GM18858 (cell line): Measurements from ENCODE around the gene SSTR4.
"Not testable (repeated sequence)": the region's sequence is repeated elsewhere in the genome, so short reads cannot be mapped to it uniquely, and the experiment has no call there.

ENCODE experiments used
- ATAC-seq: cut with Tn5 transposase; IDR thresholded peaks from one replicate; pipeline ENCODE4 v1.9.1; 2021; ENCODE audit not compliant: unreplicated experiment

SSTR4 gene

GRCh38 chr20:23018432-23018831 lies 16.7 kb upstream of the SSTR4 start:
- ATAC-seq = no peak

GRCh38 chr20:23018941-23019340 lies 16.2 kb upstream of the SSTR4 start:
- ATAC-seq = no peak

DNA sequence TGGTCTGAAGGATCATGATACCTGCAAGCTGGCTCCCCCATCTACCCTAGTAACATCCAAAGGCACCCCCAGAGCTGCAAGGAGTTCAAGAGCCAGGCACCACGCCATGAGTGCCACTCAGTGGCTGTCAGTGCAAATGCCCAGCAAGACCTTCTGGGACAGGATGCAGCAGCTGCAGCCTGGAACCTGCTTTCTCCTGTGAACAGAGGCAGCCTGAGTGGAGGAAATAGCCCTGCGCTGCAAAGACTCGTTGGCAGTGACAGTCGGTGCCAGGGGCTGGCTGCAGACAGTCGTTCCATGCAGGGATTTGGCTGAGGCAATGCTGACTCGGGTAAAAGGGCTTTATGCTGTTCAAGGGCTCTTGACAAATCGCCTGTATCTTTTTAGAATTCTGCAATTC lies 15.7 kb upstream of the SSTR4 start:
- ATAC-seq = no peak

GRCh38 chr20:23020230-23021018 lies 14.7 kb upstream of the SSTR4 start:
- ATAC-seq = no peak

GRCh38 chr20:23021541-23021940 lies 13.6 kb upstream of the SSTR4 start:
- ATAC-seq = no peak

DNA sequence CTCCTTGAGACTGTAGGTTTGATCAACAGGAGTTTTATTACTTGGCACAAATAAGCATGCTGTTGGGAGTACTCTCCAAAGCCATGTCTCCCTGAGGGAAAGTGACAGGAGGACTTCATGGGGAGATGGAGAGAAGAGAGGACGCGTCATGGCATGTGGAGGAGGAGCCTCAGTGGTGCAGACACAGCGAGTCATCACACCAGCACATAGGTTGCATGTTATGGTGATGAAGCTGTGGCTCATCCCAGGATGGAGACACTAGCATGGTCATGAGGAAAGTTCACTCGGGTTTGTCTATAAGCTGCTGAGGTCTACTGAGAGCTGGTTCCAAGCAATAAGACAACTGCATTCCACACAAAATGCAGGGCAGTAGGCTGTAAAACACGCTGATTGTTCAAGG lies 13.2 kb upstream of the SSTR4 start:
- no peak for ATAC-seq

DNA sequence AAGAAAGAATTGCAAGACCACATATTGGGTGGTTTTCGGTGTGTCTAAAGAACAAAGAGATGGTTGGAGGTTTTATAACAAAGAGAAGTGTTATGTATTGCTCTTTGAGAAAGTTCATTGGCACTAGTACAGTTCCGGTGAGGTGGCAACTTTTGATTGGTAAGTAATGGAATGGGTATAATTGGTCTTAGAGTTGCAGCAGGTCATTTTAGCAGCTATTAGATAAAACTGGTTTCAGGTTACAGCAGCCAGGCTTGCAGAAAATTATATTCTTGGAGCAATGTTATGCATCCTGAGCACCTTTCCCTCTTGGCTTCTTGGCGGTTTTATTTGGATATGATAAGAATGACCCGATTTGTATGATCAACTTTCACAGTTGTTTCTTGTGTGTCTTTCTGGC lies 12.3 kb upstream of the SSTR4 start:
- ATAC-seq = no peak

DNA sequence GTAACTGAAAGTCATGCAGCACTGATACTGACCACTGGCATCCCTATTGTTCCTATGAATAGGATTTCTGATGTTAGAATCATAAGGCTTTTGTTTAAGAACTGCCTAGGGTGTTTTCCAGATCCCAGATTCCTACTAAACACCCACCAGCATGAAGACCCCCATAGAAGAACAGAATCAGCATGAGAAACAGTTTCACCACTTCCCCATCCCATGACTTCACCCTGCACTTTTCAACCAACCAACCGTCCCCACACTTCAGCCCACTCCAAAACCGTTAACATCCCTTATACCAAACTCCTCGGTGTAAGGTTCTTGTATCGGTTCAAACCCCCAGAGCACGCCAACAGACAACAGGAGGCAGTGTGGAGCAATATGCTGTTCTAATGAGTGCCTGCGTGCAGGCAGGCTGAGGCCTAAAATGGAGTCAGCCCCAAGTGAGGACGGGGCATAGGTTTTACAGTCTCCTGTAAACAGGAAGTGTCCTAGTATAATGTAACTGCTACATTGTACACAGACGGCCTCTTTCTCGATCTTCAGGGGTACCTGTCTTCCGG lies 11.4 kb upstream of the SSTR4 start:
- no peak for ATAC-seq

DNA sequence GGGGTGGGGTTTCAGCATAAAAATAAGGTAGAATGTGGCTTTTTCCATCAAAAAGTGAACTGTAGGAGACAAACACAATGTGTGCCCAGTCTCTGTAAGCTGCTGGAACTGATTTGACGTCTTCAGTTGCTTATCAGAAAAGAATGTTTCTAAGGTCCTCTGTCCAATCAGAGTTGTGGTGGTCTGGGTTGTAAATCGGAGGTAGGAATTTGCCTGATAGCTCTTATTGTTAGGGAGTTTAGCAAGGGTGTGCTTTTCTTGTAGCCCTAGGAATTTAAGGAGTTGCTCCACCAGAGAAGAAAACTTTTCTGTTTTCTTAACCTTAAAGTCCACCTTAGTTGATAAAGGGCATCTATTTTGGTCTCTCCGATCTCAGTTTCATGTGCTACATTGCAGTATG lies 10.4 kb upstream of the SSTR4 start:
- ATAC-seq = no peak

- ATAC-seq = not testable (repeated sequence)
These were observed 9.6 kb upstream of the SSTR4 start for GRCh38 chr20:23025503-23025902.

DNA sequence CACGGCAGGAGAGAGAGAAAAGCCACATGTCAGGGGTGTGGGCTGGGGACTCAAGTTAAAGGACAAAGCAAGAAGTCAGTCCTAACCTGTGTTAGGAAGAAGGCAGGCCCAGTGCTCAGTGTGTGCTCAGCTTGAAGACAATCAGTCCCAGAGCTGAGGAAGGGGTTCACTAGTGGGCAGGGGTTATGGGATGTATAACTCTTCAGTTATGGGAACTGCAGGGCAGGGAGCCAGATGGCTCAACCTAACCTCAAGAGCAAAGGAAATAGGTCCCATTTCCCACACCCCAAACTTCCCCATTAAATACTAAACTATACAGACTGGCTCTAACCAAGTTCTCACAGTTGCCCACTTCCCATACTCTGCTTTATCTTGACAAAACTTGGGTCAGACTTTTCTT lies 7.4 kb upstream of the SSTR4 start:
- ATAC-seq = no peak

GRCh38 chr20:23028392-23028791 lies 6.7 kb upstream of the SSTR4 start:
- ATAC-seq = no peak

DNA sequence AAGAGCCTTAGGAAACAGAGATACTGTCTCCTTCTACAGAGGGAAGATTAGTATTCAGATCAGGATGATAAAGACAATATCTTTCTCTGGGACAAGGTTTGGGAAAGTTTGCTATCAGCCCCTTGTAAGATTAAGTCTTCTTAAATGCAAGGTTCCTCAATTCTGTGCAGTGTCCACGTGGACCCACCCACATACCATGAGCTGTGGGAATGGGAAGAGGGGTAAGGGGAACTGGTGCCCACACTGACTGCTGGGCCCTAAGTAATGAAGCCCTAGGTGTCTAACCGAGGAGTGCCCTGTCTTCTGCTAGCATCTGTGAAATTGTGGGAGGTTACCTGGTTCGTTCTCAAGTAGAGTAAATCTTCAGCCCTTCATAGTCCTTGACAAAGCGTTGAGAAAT lies 5.8 kb upstream of the SSTR4 start:
- no peak for ATAC-seq

DNA sequence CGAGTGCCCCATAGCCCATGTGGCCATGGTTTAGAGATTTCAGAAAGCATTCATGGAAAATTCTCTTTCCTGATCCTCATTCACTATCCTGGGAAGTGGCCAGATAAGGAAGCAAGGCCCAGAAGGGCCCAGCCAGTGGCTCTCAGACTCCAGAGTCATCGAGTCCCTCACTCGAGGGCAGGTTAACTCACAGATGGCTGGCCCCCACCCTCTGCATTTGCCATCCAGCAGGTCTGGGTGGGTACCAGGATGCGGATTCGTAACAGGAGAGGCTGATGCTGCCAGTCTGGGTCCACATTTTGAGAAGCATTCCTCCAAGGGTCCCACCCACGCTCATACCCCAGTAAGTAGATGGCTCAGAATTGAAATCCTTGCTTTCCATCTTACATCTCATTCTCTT lies 3.8 kb upstream of the SSTR4 start:
- ATAC-seq = no peak

DNA sequence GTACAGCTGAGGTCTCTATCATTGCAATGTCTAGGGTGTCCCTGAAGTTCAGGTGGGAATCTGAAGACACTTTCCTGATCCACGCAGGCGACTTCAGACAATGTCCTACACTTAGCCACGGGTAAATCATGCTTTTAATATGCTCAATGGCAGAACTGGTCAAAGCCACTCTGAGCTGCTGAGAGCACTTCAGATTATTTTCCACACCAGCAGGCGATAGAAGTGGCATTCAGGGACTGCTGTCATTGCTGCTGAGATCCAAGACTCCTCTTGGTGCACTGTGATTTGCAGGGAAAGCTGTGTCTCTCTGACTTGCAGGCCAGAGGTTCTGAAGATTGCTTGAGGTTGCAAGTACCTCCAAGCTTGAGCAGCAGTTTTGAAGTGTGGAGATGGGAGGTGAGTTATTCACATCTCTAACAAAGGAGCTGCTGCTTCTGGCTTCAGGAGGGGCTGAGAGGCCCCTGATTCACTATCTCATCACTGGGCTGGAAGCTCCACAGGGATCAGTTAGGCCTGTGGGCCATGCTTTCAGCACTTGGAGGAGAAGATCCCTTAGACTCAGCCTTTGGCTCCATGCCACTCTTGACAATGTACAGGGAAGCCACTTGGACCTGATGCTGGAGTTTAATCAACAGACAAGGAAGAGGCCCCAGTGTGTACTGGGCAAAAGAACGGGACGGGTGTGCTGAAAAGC lies 2.9 kb upstream of the SSTR4 start:
- no peak for ATAC-seq

GRCh38 chr20:23032750-23033078 lies 2.4 kb upstream of the SSTR4 start:
- ATAC-seq = no peak

DNA sequence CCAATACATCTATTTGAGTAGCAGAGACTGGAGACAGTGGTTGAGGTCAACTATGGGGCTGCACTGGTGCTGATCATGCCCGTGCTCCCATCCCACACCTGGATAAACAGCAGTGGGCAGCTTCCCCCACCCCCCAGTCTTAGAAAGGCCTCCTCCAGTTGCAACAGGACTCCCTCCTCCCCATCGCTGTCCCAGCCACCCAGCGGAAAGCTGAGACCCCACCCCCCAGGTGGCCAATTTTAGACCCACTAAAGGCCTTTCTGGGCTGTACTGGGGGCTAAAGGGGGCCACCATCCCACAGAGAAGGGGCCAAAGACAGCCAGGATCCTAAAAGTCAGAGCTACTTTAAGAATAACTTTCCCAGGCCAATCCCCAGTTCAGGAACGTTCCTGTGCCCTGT lies 1.2 kb upstream of the SSTR4 start:
- ATAC-seq = no peak

DNA sequence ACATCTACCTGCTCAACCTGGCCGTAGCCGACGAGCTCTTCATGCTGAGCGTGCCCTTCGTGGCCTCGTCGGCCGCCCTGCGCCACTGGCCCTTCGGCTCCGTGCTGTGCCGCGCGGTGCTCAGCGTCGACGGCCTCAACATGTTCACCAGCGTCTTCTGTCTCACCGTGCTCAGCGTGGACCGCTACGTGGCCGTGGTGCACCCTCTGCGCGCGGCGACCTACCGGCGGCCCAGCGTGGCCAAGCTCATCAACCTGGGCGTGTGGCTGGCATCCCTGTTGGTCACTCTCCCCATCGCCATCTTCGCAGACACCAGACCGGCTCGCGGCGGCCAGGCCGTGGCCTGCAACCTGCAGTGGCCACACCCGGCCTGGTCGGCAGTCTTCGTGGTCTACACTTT lies 619 bp downstream of the SSTR4 start:
- ATAC-seq = no peak

DNA sequence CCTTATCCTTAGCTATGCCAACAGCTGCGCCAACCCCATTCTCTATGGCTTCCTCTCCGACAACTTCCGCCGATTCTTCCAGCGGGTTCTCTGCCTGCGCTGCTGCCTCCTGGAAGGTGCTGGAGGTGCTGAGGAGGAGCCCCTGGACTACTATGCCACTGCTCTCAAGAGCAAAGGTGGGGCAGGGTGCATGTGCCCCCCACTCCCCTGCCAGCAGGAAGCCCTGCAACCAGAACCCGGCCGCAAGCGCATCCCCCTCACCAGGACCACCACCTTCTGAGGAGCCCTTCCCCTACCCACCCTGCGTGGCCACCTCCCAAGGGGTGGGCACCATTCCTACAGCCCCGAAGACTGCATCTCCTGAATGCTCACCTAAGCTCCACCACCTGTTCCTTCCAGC lies 1.3 kb downstream of the SSTR4 start:
- ATAC-seq = no peak

- ATAC-seq = no peak
These were observed 1.9 kb downstream of the SSTR4 start for GRCh38 chr20:23037017-23037481.

- ATAC-seq = no peak
These were observed 4.2 kb downstream of the SSTR4 start for GRCh38 chr20:23039136-23039875.
